ENCODE data around the gene CYP24A1.

CYP24A1 gene

GRCh38 chr20:54174457-54175175, 830 bp upstream of the CYP24A1 start:
- TF ChIP-seq GATA3 (IDR thresholded peaks at IDR 0.05; ENCODE audit: low read depth, low read length) (no peak), GATA2 (IDR thresholded peaks at IDR 0.05; ENCODE audit: low read depth, low read length) (no peak)

GRCh38 chr20:54172856-54173652, 732 bp downstream of the CYP24A1 start:
- TF ChIP-seq GATA2 (IDR thresholded peaks at IDR 0.05; ENCODE audit: low read depth, low read length) (no peak), GATA3 (IDR thresholded peaks at IDR 0.05; ENCODE audit: low read depth, low read length) (no peak)

- TF ChIP-seq GATA2 (IDR thresholded peaks at IDR 0.05; ENCODE audit: low read depth, low read length) (no peak), GATA3 (IDR thresholded peaks at IDR 0.05; ENCODE audit: low read depth, low read length) (no peak)
Observed at GRCh38 chr20:54172532-54172855, 1.3 kb downstream of the CYP24A1 start.

- TF ChIP-seq GATA3 (IDR thresholded peaks at IDR 0.05; ENCODE audit: low read depth, low read length) (no peak), GATA2 (IDR thresholded peaks at IDR 0.05; ENCODE audit: low read depth, low read length) (no peak)
Observed at GRCh38 chr20:54170963-54171362, 2.8 kb downstream of the CYP24A1 start.

GRCh38 chr20:54170026-54170471, 3.7 kb downstream of the CYP24A1 start:
- TF ChIP-seq GATA2 (IDR thresholded peaks at IDR 0.05; ENCODE audit: low read depth, low read length) = no peak
- TF ChIP-seq GATA3 (IDR thresholded peaks at IDR 0.05; ENCODE audit: low read depth, low read length) = no peak

GRCh38 chr20:54168961-54169862, 4.6 kb downstream of the CYP24A1 start:
- TF ChIP-seq GATA2 (IDR thresholded peaks at IDR 0.05; ENCODE audit: low read depth, low read length) (no peak), GATA3 (IDR thresholded peaks at IDR 0.05; ENCODE audit: low read depth, low read length) (no peak)

GRCh38 chr20:54167909-54168872, 5.6 kb downstream of the CYP24A1 start:
- no peak for TF ChIP-seq GATA3 (IDR thresholded peaks at IDR 0.05; ENCODE audit: low read depth, low read length)
- TF ChIP-seq GATA2 (IDR thresholded peaks at IDR 0.05; ENCODE audit: low read depth, low read length) = no peak

GRCh38 chr20:54166987-54167662, 6.7 kb downstream of the CYP24A1 start:
- TF ChIP-seq GATA2 (IDR thresholded peaks at IDR 0.05; ENCODE audit: low read depth, low read length) (no peak), GATA3 (IDR thresholded peaks at IDR 0.05; ENCODE audit: low read depth, low read length) (no peak)

GRCh38 chr20:54165803-54166202, 8.0 kb downstream of the CYP24A1 start:
- TF ChIP-seq GATA2 (IDR thresholded peaks at IDR 0.05; ENCODE audit: low read depth, low read length) (no peak), GATA3 (IDR thresholded peaks at IDR 0.05; ENCODE audit: low read depth, low read length) (no peak)

GRCh38 chr20:54165014-54165413, 8.8 kb downstream of the CYP24A1 start:
- no peak for TF ChIP-seq GATA2 (IDR thresholded peaks at IDR 0.05; ENCODE audit: low read depth, low read length)
- no peak for TF ChIP-seq GATA3 (IDR thresholded peaks at IDR 0.05; ENCODE audit: low read depth, low read length)

- TF ChIP-seq GATA2 (IDR thresholded peaks at IDR 0.05; ENCODE audit: low read depth, low read length) = no peak
- no peak for TF ChIP-seq GATA3 (IDR thresholded peaks at IDR 0.05; ENCODE audit: low read depth, low read length)
Observed at GRCh38 chr20:54163402-54163801, 10.4 kb downstream of the CYP24A1 start.

- TF ChIP-seq GATA2 (IDR thresholded peaks at IDR 0.05; ENCODE audit: low read depth, low read length) (no peak), GATA3 (IDR thresholded peaks at IDR 0.05; ENCODE audit: low read depth, low read length) (no peak)
Observed at GRCh38 chr20:54162378-54163009, 11.3 kb downstream of the CYP24A1 start.
